ENCODE data around the gene TAF4B.

TAF4B gene

GRCh38 chr18:26409091-26409490 is 182.8 kb downstream of the TAF4B start:
- no peaks in the 10 kb centered on the region for H3F3A ChIP-seq (ENCODE audit: insufficient read depth)
- H4K20me1 ChIP-seq (ENCODE audit: low read depth, low read length), result no peaks in the 10 kb centered on the region
- no peak overlapping the region for H3K27ac ChIP-seq (ENCODE audit: low read depth, low read length)
- H3K9ac ChIP-seq (ENCODE audit: low read length), result no peak overlapping the region
- TF ChIP-seq EZH2phosphoT487 (conservative IDR thresholded peaks at IDR 0.05; ENCODE audit: low read length), result no peak
- no peak for TF ChIP-seq CTCF (IDR thresholded peaks at IDR 0.05; ENCODE audit: insufficient read depth, low read length, poor library complexity, severe bottlenecking)
- H3K4me2 ChIP-seq (ENCODE audit: low read depth, low read length, poor library complexity, severe bottlenecking), result no peak overlapping the region
- H3K36me3 ChIP-seq (ENCODE audit: low read length), result no peaks in the 10 kb centered on the region
- no peaks in the 10 kb centered on the region for H3K9me2 ChIP-seq (replicated peaks; ENCODE audit: insufficient read depth, low read length)
- no peaks in the 10 kb centered on the region for H3K27me3 ChIP-seq (ENCODE audit: low read length)
- no peaks in the 10 kb centered on the region for H3K79me2 ChIP-seq (ENCODE audit: insufficient read depth, low read length)
- H3K4me3 ChIP-seq (ENCODE audit: insufficient read depth, low read length, poor library complexity, severe bottlenecking), result no peak overlapping the region
- H3K9me3 ChIP-seq (ENCODE audit: insufficient read depth, low read length), result no peaks in the 10 kb centered on the region
- H2AFZ ChIP-seq (ENCODE audit: low read depth, low read length, severe bottlenecking), result no peak overlapping the region

GRCh38 chr18:26414901-26415440 is 188.7 kb downstream of the TAF4B start:
- Histone ChIP-seq H3K9ac (ENCODE audit: low read length) (no peak overlapping the region), H3K27me3 (ENCODE audit: low read length) (no peaks in the 10 kb centered on the region), H3K79me2 (ENCODE audit: insufficient read depth, low read length) (no peaks in the 10 kb centered on the region), H3K4me3 (ENCODE audit: insufficient read depth, low read length, poor library complexity, severe bottlenecking) (no peak overlapping the region), H3K27ac (ENCODE audit: low read depth, low read length) (no peak overlapping the region), H2AFZ (ENCODE audit: low read depth, low read length, severe bottlenecking) (no peak overlapping the region), H3K9me2 (replicated peaks; ENCODE audit: insufficient read depth, low read length) (no peaks in the 10 kb centered on the region), H3K36me3 (ENCODE audit: low read length) (no peaks in the 10 kb centered on the region), H3K9me3 (ENCODE audit: insufficient read depth, low read length) (no peaks in the 10 kb centered on the region), H3K4me2 (ENCODE audit: low read depth, low read length, poor library complexity, severe bottlenecking) (no peak overlapping the region), H3F3A (ENCODE audit: insufficient read depth) (no peaks in the 10 kb centered on the region), H4K20me1 (ENCODE audit: low read depth, low read length) (no peaks in the 10 kb centered on the region)
- TF ChIP-seq EZH2phosphoT487 (conservative IDR thresholded peaks at IDR 0.05; ENCODE audit: low read length) (no peak), CTCF (IDR thresholded peaks at IDR 0.05; ENCODE audit: insufficient read depth, low read length, poor library complexity, severe bottlenecking) (no peak)

GRCh38 chr18:26415631-26416030 is 189.4 kb downstream of the TAF4B start:
- Histone ChIP-seq H3K27me3 (ENCODE audit: low read length) (no peaks in the 10 kb centered on the region), H3K9me2 (replicated peaks; ENCODE audit: insufficient read depth, low read length) (no peaks in the 10 kb centered on the region), H3K9ac (ENCODE audit: low read length) (no peak overlapping the region), H2AFZ (ENCODE audit: low read depth, low read length, severe bottlenecking) (no peak overlapping the region), H3K79me2 (ENCODE audit: insufficient read depth, low read length) (no peaks in the 10 kb centered on the region), H3K36me3 (ENCODE audit: low read length) (no peaks in the 10 kb centered on the region), H3K9me3 (ENCODE audit: insufficient read depth, low read length) (no peaks in the 10 kb centered on the region), H3K4me3 (ENCODE audit: insufficient read depth, low read length, poor library complexity, severe bottlenecking) (no peak overlapping the region), H4K20me1 (ENCODE audit: low read depth, low read length) (no peaks in the 10 kb centered on the region), H3K4me2 (ENCODE audit: low read depth, low read length, poor library complexity, severe bottlenecking) (no peak overlapping the region), H3F3A (ENCODE audit: insufficient read depth) (no peaks in the 10 kb centered on the region), H3K27ac (ENCODE audit: low read depth, low read length) (no peak overlapping the region)
- TF ChIP-seq EZH2phosphoT487 (conservative IDR thresholded peaks at IDR 0.05; ENCODE audit: low read length), result no peak
- TF ChIP-seq CTCF (IDR thresholded peaks at IDR 0.05; ENCODE audit: insufficient read depth, low read length, poor library complexity, severe bottlenecking), result no peak

All from SU-DHL-6 (cell line).